Gastroesophageal sphincter (tissue), 4 donors: ENCODE measurements around the gene PTPRN2. TPM values are rescaled to one million over a fixed set of nuclear protein-coding genes. Genes with fewer than 3 reads are reported as not detected.

Experiments used
- ATAC-seq: fragments of 150-250 bp; one replicate; pipeline ENCODE4 v1.9.1; 2016; ENCODE audit warnings: mild to moderate bottlenecking, moderate library complexity
- H3K27ac ChIP-seq, 4 donors: fragments of 200-600 bp; sonication (generic) in 3 of 4; 1 replicate in 3 of 4; 2 replicates in 1 of 4; pipeline ENCODE4 v1.5.1; 2016 to 2019
- H3K27me3 ChIP-seq: fragments of 200-600 bp; sonication (generic); one replicate; pipeline ENCODE4 v1.5.1; 2019
- H3K36me3 ChIP-seq, 2 donors: fragments of 200-600 bp; sonication (generic); one replicate each; pipeline ENCODE4 v1.5.1; 2019; ENCODE audit warnings: control low read depth in 1 of 2
- H3K4me1 ChIP-seq, 3 donors: fragments of 200-600 bp; sonication (generic); 1 replicate in 2 of 3; 2 replicates in 1 of 3; pipeline ENCODE4 v1.5.1; 2016 to 2019; ENCODE audit warnings: control low read depth in 2 of 3
- H3K4me3 ChIP-seq, 2 donors: fragments of 200-600 bp; sonication (generic); one replicate each; pipeline ENCODE4 v1.5.1; 2019; ENCODE audit warnings: mild to moderate bottlenecking in 1 of 2, moderate library complexity in 1 of 2
- H3K9me3 ChIP-seq, 3 donors: fragments of 200-600 bp; sonication (generic); one replicate each; pipeline ENCODE4 v1.5.1; 2017 to 2019; ENCODE audit warnings: control low read depth in 2 of 3
- EP300 ChIP-seq: sonication (generic); formaldehyde crosslinking; IDR thresholded peaks from one replicate; pipeline ENCODE4 v1.6.1; 2017; ENCODE audit warnings: antibody characterized with exemption, mild to moderate bottlenecking
- POLR2A ChIP-seq, 2 donors: fragments of 450-650 bp; IDR thresholded peaks; one replicate each; pipeline ENCODE4 v1.6.1; 2017; ENCODE audit warnings: antibody characterized with exemption in 2 of 2, mild to moderate bottlenecking in 2 of 2, moderate library complexity in 1 of 2
- POLR2AphosphoS5 ChIP-seq: sonication (generic); formaldehyde crosslinking; IDR thresholded peaks from one replicate; pipeline ENCODE4 v1.6.1; 2017; ENCODE audit warnings: antibody characterized with exemption
- WGBS, 2 donors: methylation state at CpG; one replicate each; pipeline ENCODE4 v1.1.5; 2018; ENCODE audit warnings: low coverage in 1 of 2; 5-methylcytosine and 5-hydroxymethylcytosine counted together
- total RNA-seq, 4 donors: library from RNA; depleted of rRNA; stranded (reverse); fragments of >200 nt; gene quantifications; one replicate each; pipeline ENCODE4 v1.1.0, GENCODE V29; 2016
- TF ChIP-seq, protein P1 (sequence below), 4 experiments: fragments of 200-600 bp in 2 of 4; fragments of 450-650 bp in 2 of 4; sonication (generic) in 1 of 4; IDR thresholded peaks; one replicate each; pipeline ENCODE4 v1.5.1; 2017 to 2019; ENCODE audit warnings: antibody characterized with exemption in 4 of 4, mild to moderate bottlenecking in 2 of 4, moderate library complexity in 2 of 4

The PTPRN2 gene
- total RNA-seq, 4 donors from 2014 or later = 1.7 to 4.7 (median 3.3) TPM

DNA sequence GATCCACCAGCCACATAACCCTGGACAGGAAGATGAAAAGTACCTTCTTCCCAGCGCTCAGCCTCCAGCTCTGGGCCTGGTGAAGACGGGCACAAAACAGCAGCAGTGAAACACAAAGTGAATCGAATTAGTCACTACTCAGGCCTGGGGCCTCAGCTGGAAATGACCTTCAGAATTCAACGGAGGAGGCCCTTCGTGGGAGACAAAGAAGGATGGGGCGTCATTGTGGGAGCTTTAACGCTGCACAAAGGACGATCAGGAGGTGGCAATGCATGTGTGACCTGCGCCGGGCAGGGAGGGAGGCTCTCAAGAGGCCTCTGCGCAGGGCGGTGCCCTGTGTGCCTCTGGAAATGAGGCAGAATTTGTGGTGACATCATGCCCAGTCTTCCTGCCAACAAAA is 1089.0 kb downstream of the PTPRN2 start:
- H3K4me1 ChIP-seq = no peaks in the 10 kb centered on the region
- TF ChIP-seq POLR2A (IDR thresholded peaks at IDR 0.05) = no peak
- TF ChIP-seq EP300 = no peak
- TF ChIP-seq, protein P1, sequence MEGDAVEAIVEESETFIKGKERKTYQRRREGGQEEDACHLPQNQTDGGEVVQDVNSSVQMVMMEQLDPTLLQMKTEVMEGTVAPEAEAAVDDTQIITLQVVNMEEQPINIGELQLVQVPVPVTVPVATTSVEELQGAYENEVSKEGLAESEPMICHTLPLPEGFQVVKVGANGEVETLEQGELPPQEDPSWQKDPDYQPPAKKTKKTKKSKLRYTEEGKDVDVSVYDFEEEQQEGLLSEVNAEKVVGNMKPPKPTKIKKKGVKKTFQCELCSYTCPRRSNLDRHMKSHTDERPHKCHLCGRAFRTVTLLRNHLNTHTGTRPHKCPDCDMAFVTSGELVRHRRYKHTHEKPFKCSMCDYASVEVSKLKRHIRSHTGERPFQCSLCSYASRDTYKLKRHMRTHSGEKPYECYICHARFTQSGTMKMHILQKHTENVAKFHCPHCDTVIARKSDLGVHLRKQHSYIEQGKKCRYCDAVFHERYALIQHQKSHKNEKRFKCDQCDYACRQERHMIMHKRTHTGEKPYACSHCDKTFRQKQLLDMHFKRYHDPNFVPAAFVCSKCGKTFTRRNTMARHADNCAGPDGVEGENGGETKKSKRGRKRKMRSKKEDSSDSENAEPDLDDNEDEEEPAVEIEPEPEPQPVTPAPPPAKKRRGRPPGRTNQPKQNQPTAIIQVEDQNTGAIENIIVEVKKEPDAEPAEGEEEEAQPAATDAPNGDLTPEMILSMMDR (IDR thresholded peaks at IDR 0.05) = no peak
- TF ChIP-seq POLR2AphosphoS5 = no peak
- H3K36me3 ChIP-seq = no peaks in the 10 kb centered on the region
- no peak for ATAC-seq
- H3K27ac ChIP-seq = no peak overlapping the region
- H3K9me3 ChIP-seq = peaks cover 0 to 4% (median 0%) of the 10 kb centered on the region in 3 donors
- 62 to 66% methylated on average over 7 to 10 of the region's 12 CpGs for WGBS, 2 donors
- H3K4me3 ChIP-seq = no peak overlapping the region
- peaks cover 39% of the 10 kb centered on the region for H3K27me3 ChIP-seq

GRCh38 chr7:157497744-157498651 is 1089.6 kb downstream of the PTPRN2 start:
- Histone ChIP-seq H3K4me1 (no peaks in the 10 kb centered on the region), H3K4me3 (no peak overlapping the region), H3K36me3 (no peaks in the 10 kb centered on the region), H3K27ac (no peak overlapping the region), H3K27me3 (peaks cover 45% of the 10 kb centered on the region), H3K9me3 (peaks cover 0 to 8% (median 0%) of the 10 kb centered on the region in 3 donors)
- TF ChIP-seq, protein P1 (IDR thresholded peaks at IDR 0.05) = no peak
- TF ChIP-seq POLR2AphosphoS5 = no peak
- TF ChIP-seq EP300 = no peak
- TF ChIP-seq POLR2A (IDR thresholded peaks at IDR 0.05) = no peak
- 65% methylated on average over 6 of the region's 33 CpGs; no CpG with 5 or more reads in 1 of the 2 donors for WGBS, 2 donors
- no peak for ATAC-seq

DNA sequence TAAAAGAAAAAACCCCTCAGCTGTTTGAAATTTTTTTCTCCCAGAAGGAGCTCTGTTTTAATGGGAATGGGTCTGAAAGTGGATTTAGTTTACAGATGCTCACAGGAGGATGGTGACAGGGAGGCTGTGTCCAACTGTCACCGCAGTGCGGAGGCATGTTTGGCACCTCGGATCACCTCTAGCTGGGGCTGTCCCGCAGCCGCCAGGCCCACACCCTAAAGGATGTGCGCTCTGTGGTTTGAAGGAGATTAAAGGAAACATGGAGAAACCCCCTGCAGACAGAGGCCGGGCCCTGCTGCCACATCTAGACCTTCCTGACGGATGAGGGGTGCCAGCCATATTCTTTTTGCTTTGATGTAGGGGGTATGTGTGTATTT is 1090.3 kb downstream of the PTPRN2 start:
- Histone ChIP-seq H3K4me3 (no peak overlapping the region), H3K9me3 (peaks cover 0 to 7% (median 0%) of the 10 kb centered on the region in 3 donors), H3K4me1 (no peaks in the 10 kb centered on the region), H3K36me3 (no peaks in the 10 kb centered on the region), H3K27ac (no peak overlapping the region), H3K27me3 (peaks cover 48% of the 10 kb centered on the region)
- 69 to 80% methylated on average over 3 to 8 of the region's 8 CpGs for WGBS, 2 donors
- ATAC-seq = no peak
- TF ChIP-seq POLR2A (IDR thresholded peaks at IDR 0.05) (no peak), EP300 (no peak), POLR2AphosphoS5 (no peak)
- TF ChIP-seq, protein P1 (IDR thresholded peaks at IDR 0.05) = no peak

DNA sequence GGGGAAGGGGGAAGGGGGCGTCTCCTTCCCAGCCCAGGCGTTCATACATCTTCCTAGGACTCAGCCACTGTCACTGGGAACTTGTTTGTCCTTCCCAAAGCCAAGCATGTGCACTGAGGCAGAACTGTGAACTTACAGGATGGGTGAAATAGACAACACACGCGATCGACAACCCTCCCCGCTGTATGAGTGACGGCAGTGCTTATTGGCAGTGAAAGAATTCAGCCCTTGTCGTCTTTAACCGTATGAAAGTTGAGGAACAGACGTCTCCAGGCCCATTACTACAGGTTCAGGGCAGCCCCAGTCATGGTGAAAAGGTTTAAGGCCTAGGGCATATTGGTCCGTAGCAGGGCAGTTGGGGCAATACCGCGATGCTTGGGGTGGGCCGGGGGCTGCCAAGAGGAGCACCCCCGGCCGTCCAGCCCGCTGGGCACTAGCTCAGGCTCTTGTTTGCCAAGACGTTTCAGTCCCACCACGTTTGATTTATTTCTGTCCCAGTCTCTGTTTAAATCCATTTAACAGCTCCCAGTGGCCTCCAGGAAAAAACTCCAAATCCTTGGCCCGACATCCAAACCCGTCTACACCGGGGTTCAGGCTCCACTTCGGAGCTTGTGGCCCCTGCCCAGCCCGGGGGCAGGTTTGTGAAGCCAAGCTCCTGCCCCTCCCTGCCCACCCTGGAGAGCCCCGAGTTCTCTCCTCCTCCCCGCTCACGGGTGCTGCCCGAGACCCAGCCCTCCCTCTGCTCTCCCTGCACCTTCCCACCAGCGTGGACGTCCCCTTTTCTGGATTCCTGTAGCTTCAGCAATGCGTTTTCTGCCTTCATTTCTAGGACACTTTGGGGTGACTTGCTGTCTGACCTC is 1091.0 kb downstream of the PTPRN2 start:
- no peak for ATAC-seq
- Histone ChIP-seq H3K27ac (no peak overlapping the region), H3K9me3 (peaks cover 0 to 14% (median 0%) of the 10 kb centered on the region in 3 donors), H3K4me3 (no peak overlapping the region), H3K36me3 (no peaks in the 10 kb centered on the region), H3K27me3 (peaks cover 48% of the 10 kb centered on the region), H3K4me1 (no peaks in the 10 kb centered on the region)
- no peak for TF ChIP-seq POLR2A (IDR thresholded peaks at IDR 0.05)
- TF ChIP-seq, protein P1 (IDR thresholded peaks at IDR 0.05) = no peak
- no peak for TF ChIP-seq EP300
- TF ChIP-seq POLR2AphosphoS5 = no peak
- 60 to 91% methylated on average over 12 to 18 of the region's 31 CpGs for WGBS, 2 donors
